Natural killer cell (primary cell): Measurements from ENCODE around the gene DMRTA2. TPM values are rescaled to one million over a fixed set of nuclear protein-coding genes. Genes with fewer than 3 reads are reported as not detected.
A peak's percentile ranks its signal among the peaks of the same experiment; 100 is the strongest.

Source experiments
- ATAC-seq, 3 donors: fragments of 150-1000 bp in 2 of 3; fragments of 200-7000 bp in 1 of 3; cut with Tn5 transposase; 1 replicate in 1 of 3; 2 replicates in 2 of 3; pipeline ENCODE4 v1.10.0; 2021; ENCODE audit warnings: mild to moderate bottlenecking in 2 of 3, moderate library complexity in 2 of 3
- DNase-seq, 2 donors: peaks; one replicate each; pipeline versions ENCODE4 v3.0.0 to v3.0.0-alpha.2; 2013 to 2021; ENCODE audit warnings: mixed read lengths in 1 of 2
- H3K27ac ChIP-seq: one replicate; pipeline ENCODE4 v1.5.1; 2013; ENCODE audit warnings: mild to moderate bottlenecking, low read length
- H3K27me3 ChIP-seq: one replicate; pipeline ENCODE4 v1.6.1; 2013; ENCODE audit warnings: low read length; ENCODE audit not compliant: control insufficient read depth, insufficient read depth
- H3K36me3 ChIP-seq: one replicate; pipeline ENCODE4 v1.6.1; 2013; ENCODE audit warnings: low read length; ENCODE audit not compliant: control insufficient read depth, insufficient read depth
- H3K4me1 ChIP-seq: one replicate; pipeline ENCODE4 v1.6.1; 2013; ENCODE audit warnings: low read length; ENCODE audit not compliant: control insufficient read depth, insufficient read depth
- H3K4me3 ChIP-seq: one replicate; pipeline ENCODE4 v1.5.1; 2013; ENCODE audit warnings: low read length
- H3K9me3 ChIP-seq: one replicate; pipeline ENCODE4 v1.6.1; 2013; ENCODE audit warnings: low read length; ENCODE audit not compliant: control insufficient read depth, insufficient read depth
- H3K27ac Mint-ChIP-seq, 2 donors: one replicate each; pipeline ENCODE4 v1.8.0; 2022; ENCODE audit warnings: mild to moderate bottlenecking in 2 of 2, mixed read lengths in 2 of 2, moderate library complexity in 1 of 2
- H3K27me3 Mint-ChIP-seq, 2 donors: one replicate each; pipeline ENCODE4 v1.8.0; 2022; ENCODE audit warnings: low read depth in 2 of 2, mixed read lengths in 2 of 2
- H3K36me3 Mint-ChIP-seq: one replicate; pipeline ENCODE4 v1.8.0; 2022; ENCODE audit warnings: mixed read lengths
- H3K4me1 Mint-ChIP-seq, 2 donors: one replicate each; pipeline ENCODE4 v1.8.0; 2022; ENCODE audit warnings: mixed read lengths in 2 of 2
- H3K4me3 Mint-ChIP-seq: one replicate; pipeline ENCODE4 v1.8.0; 2022; ENCODE audit warnings: mild to moderate bottlenecking, moderate library complexity, mixed read lengths
- H3K9me3 Mint-ChIP-seq, 2 donors: one replicate each; pipeline ENCODE4 v1.8.0; 2022; ENCODE audit warnings: mixed read lengths in 2 of 2
- WGBS: methylation state at CpG from one replicate; pipeline ENCODE4 v1.1.7; 2013; ENCODE audit warnings: missing lambda C conversion rate; ENCODE audit not compliant: insufficient coverage; 5-methylcytosine and 5-hydroxymethylcytosine counted together
- intact Hi-C: fragments of 100-400 bp; cut with micrococcal nuclease; formaldehyde crosslinking; loops from one replicate; pipeline ENCODE4 v1.14.2; 2022
- total RNA-seq, 4 donors: library from RNA; stranded (reverse); fragments of 120-200 nt in 1 of 4; gene quantifications; one replicate each; pipeline versions ENCODE4 v1.2.3 to v1.2.4, GENCODE V29; 2013 to 2022
- TF ChIP-seq, protein P1 (sequence below): fragments of 200-600 bp; IDR thresholded peaks from one replicate; pipeline ENCODE4 v1.8.0; 2022; ENCODE audit warnings: antibody characterized with exemption

The DMRTA2 gene
- total RNA-seq, 3 donors from 2014 or later (not counting 1 experiment from before 2014, with no cell fraction given): not detected

DNA sequence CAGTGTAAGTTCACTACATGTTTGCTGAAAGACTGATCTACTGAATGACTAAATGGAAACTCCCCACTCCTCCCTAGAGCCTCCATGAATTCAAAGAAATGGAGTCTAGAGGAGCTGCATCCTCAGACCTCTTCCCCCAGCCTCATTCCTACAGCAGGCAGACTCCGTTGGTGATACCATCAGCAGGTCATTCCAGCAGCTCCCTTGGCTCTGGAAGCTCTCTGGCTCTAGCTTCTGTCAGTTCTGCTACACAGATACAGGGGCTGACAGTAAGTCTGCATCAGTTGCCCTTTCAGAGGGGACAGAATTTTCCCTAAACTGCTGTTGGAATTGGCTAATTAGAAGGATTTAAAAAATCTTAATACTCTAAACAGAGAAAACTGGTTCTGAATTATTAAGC is 31.7 kb upstream of the DMRTA2 start:
- no peak overlapping the region for H3K27ac ChIP-seq
- no peaks in the 10 kb centered on the region for H3K27me3 ChIP-seq
- H3K4me1 ChIP-seq: peaks cover 19% of the 10 kb centered on the region
- TF ChIP-seq, protein P1, sequence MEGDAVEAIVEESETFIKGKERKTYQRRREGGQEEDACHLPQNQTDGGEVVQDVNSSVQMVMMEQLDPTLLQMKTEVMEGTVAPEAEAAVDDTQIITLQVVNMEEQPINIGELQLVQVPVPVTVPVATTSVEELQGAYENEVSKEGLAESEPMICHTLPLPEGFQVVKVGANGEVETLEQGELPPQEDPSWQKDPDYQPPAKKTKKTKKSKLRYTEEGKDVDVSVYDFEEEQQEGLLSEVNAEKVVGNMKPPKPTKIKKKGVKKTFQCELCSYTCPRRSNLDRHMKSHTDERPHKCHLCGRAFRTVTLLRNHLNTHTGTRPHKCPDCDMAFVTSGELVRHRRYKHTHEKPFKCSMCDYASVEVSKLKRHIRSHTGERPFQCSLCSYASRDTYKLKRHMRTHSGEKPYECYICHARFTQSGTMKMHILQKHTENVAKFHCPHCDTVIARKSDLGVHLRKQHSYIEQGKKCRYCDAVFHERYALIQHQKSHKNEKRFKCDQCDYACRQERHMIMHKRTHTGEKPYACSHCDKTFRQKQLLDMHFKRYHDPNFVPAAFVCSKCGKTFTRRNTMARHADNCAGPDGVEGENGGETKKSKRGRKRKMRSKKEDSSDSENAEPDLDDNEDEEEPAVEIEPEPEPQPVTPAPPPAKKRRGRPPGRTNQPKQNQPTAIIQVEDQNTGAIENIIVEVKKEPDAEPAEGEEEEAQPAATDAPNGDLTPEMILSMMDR: no peak
- peaks cover 54 to 59% of the 10 kb centered on the region in 2 donors for H3K4me1 Mint-ChIP-seq
- H3K9me3 Mint-ChIP-seq: no peaks in the 10 kb centered on the region
- no peaks in the 10 kb centered on the region for H3K36me3 ChIP-seq
- H3K27me3 Mint-ChIP-seq: no peaks in the 10 kb centered on the region
- no peak overlapping the region for H3K4me3 Mint-ChIP-seq
- H3K9me3 ChIP-seq: no peaks in the 10 kb centered on the region
- no peak for DNase-seq
- ATAC-seq: no peak
- intact Hi-C loops: no loop called here
- H3K36me3 Mint-ChIP-seq: no peaks in the 10 kb centered on the region
- H3K4me3 ChIP-seq: no peak overlapping the region
- WGBS: 100% methylated on average over 1 of the region's 1 CpG
- H3K27ac Mint-ChIP-seq: peak overlapping the region in 1 of 2 donors; percentile 44

GRCh38 chr1:50453266-50453665 is 30.0 kb upstream of the DMRTA2 start:
- H3K27me3 ChIP-seq: no peaks in the 10 kb centered on the region
- WGBS: 95% methylated on average over 6 of the region's 7 CpGs
- Mint-ChIP-seq H3K4me3 (no peak overlapping the region), H3K27ac (peak overlapping the region; percentile 39 to 71), H3K27me3 (no peaks in the 10 kb centered on the region), H3K36me3 (no peaks in the 10 kb centered on the region), H3K4me1 (peaks cover 39 to 44% of the 10 kb centered on the region in 2 donors), H3K9me3 (no peaks in the 10 kb centered on the region)
- H3K36me3 ChIP-seq: no peaks in the 10 kb centered on the region
- DNase-seq (no peak), ATAC-seq (no peak)
- no peak overlapping the region for H3K4me3 ChIP-seq
- H3K27ac ChIP-seq: no peak overlapping the region
- no peaks in the 10 kb centered on the region for H3K9me3 ChIP-seq
- peaks cover 13% of the 10 kb centered on the region for H3K4me1 ChIP-seq
- TF ChIP-seq, protein P1: no peak
- intact Hi-C loops: no loop called here

- ATAC-seq: peak; percentile 69 to 79 (median 70)
- H3K4me1 ChIP-seq: peaks cover 13% of the 10 kb centered on the region
- H3K9me3 Mint-ChIP-seq: no peaks in the 10 kb centered on the region
- peak overlapping the region; percentile 39 to 71 for H3K27ac Mint-ChIP-seq
- H3K27me3 Mint-ChIP-seq: no peaks in the 10 kb centered on the region
- TF ChIP-seq, protein P1: no peak
- H3K4me1 Mint-ChIP-seq: peaks cover 37 to 42% of the 10 kb centered on the region in 2 donors
- WGBS: 100% methylated on average over 1 of the region's 1 CpG
- H3K4me3 Mint-ChIP-seq: no peak overlapping the region
- no peaks in the 10 kb centered on the region for H3K36me3 ChIP-seq
- H3K27ac ChIP-seq: no peak overlapping the region
- H3K36me3 Mint-ChIP-seq: no peaks in the 10 kb centered on the region
- no peak for DNase-seq
- intact Hi-C loops: no loop called here
- H3K4me3 ChIP-seq: no peak overlapping the region
- H3K9me3 ChIP-seq: no peaks in the 10 kb centered on the region
- no peaks in the 10 kb centered on the region for H3K27me3 ChIP-seq
Observed at GRCh38 chr1:50452700-50453099, 29.5 kb upstream of the DMRTA2 start.
